SK-N-SH treated with all-trans-retinoic acid at 6 μM for 48 hours (cell line): ENCODE results near the gene RAB33B.
"Not testable (repeated sequence)": the region's sequence is repeated elsewhere in the genome, so short reads cannot be mapped to it uniquely, and the experiment has no call there.

Source experiments
- ATAC-seq: fragments of 200-7000 bp; cut with Tn5 transposase; 3 replicates; pipeline ENCODE4 v1.9.1; 2020; ENCODE audit warnings: mild to moderate bottlenecking, moderate library complexity
- ARNTL ChIP-seq: fragments of 450-650 bp; formaldehyde crosslinking; IDR thresholded peaks from 2 replicates; pipeline ENCODE4 v1.5.0; 2020; ENCODE audit warnings: low read depth, mild to moderate bottlenecking, moderate library complexity, borderline replicate concordance
- BACH2 ChIP-seq: fragments of 250-450 bp; sonication (Bioruptor Pico); IDR thresholded peaks from 2 replicates; pipeline ENCODE4 v1.9.0; 2021; ENCODE audit warnings: mild to moderate bottlenecking, borderline replicate concordance
- CSDC2 ChIP-seq: fragments of 250-450 bp; sonication (Bioruptor Pico); IDR thresholded peaks from 2 replicates; pipeline ENCODE4 v1.5.0; 2020; ENCODE audit warnings: mild to moderate bottlenecking, moderate library complexity
- GLIS3 ChIP-seq: fragments of 250-450 bp; sonication (Bioruptor Pico); IDR thresholded peaks from 2 replicates; pipeline ENCODE4 v1.5.0; 2020; ENCODE audit warnings: mild to moderate bottlenecking, moderate library complexity
- ISL1 ChIP-seq: fragments of 250-450 bp; sonication (Bioruptor Pico); IDR thresholded peaks from 2 replicates; pipeline ENCODE4 v2.1.2; 2022; ENCODE audit warnings: mild to moderate bottlenecking, moderate library complexity
- OSR1 ChIP-seq: fragments of 250-450 bp; sonication (Bioruptor Pico); IDR thresholded peaks from 2 replicates; pipeline ENCODE4 v1.8.0; 2022; ENCODE audit warnings: moderate library complexity, mild to moderate bottlenecking, inconsistent platforms
- PATZ1 ChIP-seq: fragments of 250-450 bp; sonication (Bioruptor Pico); IDR thresholded peaks from 2 replicates; pipeline ENCODE4 v1.8.0; 2020; ENCODE audit warnings: mild to moderate bottlenecking, moderate library complexity, borderline replicate concordance
- POU6F1 ChIP-seq: fragments of 250-450 bp; sonication (Bioruptor Pico); IDR thresholded peaks from 2 replicates; pipeline ENCODE4 v1.8.0; 2021; ENCODE audit warnings: low read depth, mild to moderate bottlenecking, moderate library complexity, borderline replicate concordance
- PPARA ChIP-seq: fragments of 250-450 bp; sonication (Bioruptor Pico); IDR thresholded peaks from 2 replicates; pipeline ENCODE4 v1.5.0; 2020; ENCODE audit warnings: mild to moderate bottlenecking, borderline replicate concordance
- RARB ChIP-seq: fragments of 250-450 bp; sonication (Bioruptor Pico); IDR thresholded peaks from 2 replicates; pipeline ENCODE4 v1.8.0; 2021; ENCODE audit warnings: mild to moderate bottlenecking, moderate library complexity
- SNAI2 ChIP-seq: fragments of 250-450 bp; sonication (Bioruptor Pico); IDR thresholded peaks from 2 replicates; pipeline ENCODE4 v1.5.0; 2020; ENCODE audit warnings: mild to moderate bottlenecking, moderate library complexity
- ZC3H10 ChIP-seq: fragments of 250-450 bp; sonication (Bioruptor Pico); IDR thresholded peaks from 2 replicates; pipeline ENCODE4 v1.5.1; 2021; ENCODE audit warnings: mild to moderate bottlenecking, moderate library complexity
- ZFP3 ChIP-seq: fragments of 250-450 bp; sonication (Bioruptor Pico); IDR thresholded peaks from 2 replicates; pipeline ENCODE4 v1.5.0; 2020; ENCODE audit warnings: mild to moderate bottlenecking, moderate library complexity
- ZFP30 ChIP-seq: fragments of 450-650 bp; formaldehyde crosslinking; IDR thresholded peaks from 2 replicates; pipeline ENCODE4 v1.5.0; 2022; ENCODE audit warnings: mild to moderate bottlenecking, moderate library complexity
- ZNF565 ChIP-seq: fragments of 450-650 bp; formaldehyde crosslinking; conservative IDR thresholded peaks from 2 replicates; pipeline ENCODE4 v1.5.0; 2020; ENCODE audit warnings: low read depth, mild to moderate bottlenecking, moderate library complexity
- ZNF70 ChIP-seq: fragments of 450-650 bp; formaldehyde crosslinking; IDR thresholded peaks from 2 replicates; pipeline ENCODE4 v1.5.0; 2020; ENCODE audit warnings: mild to moderate bottlenecking, moderate library complexity
- ZNF8 ChIP-seq: fragments of 450-650 bp; formaldehyde crosslinking; IDR thresholded peaks from 2 replicates; pipeline ENCODE4 v1.5.0; 2020; ENCODE audit warnings: mild to moderate bottlenecking, moderate library complexity
- TF ChIP-seq, protein P1 (sequence below): fragments of 250-450 bp; sonication (Bioruptor Pico); IDR thresholded peaks from 2 replicates; pipeline ENCODE4 v1.5.0; 2020; ENCODE audit warnings: mild to moderate bottlenecking, moderate library complexity

RAB33B gene

DNA sequence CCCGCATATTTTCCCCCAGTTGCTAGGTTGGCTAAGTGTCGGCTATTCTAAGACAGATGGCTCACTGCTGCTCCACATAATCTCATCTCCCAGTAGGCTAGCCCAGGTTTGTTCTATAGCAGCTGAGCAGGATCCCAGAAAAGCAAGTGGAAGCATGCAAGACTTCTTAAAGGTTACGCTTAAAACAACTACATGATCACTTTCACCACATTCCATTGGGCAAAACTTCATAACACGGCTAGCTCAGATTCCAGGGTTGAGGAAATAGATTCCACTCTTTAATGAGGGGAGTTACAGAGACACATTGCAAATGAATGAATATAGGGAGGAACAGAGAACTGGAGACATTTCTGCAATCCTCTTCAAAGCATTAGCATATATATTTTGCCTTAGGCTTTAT is 12.9 kb upstream of the RAB33B start:
- no peak for ATAC-seq
- TF ChIP-seq ZNF565 (CRISPR knock-in tag) = no peak
- TF ChIP-seq OSR1 (CRISPR knock-in tag) = no peak
- TF ChIP-seq CSDC2 (CRISPR knock-in tag) = no peak
- no peak for TF ChIP-seq GLIS3 (CRISPR knock-in tag)

DNA sequence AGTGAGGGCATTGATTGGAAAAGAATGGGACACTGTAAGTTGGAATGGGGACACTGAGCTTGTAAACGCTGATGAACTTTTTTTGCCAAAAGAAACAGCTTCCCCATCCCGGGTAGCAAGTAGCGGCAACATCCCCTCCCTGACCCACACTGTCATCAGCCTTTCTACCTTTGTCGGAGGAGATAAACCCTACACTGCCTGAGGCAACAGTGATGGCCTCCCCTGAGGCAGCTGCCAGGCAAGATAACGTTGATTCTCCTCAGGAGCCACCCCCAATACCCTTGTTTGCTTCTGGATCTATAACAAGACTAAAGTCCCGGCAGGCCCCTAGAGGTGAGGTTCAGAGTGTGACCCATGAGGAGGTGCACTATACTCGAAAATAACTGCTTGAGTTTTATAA is 10.3 kb upstream of the RAB33B start:
- ATAC-seq = no peak
- TF ChIP-seq ZC3H10 (CRISPR knock-in tag) (no peak), ZNF8 (CRISPR knock-in tag) (no peak), ZNF70 (CRISPR knock-in tag) (no peak), ZFP3 (CRISPR knock-in tag) (no peak), ARNTL (CRISPR knock-in tag) (no peak), GLIS3 (CRISPR knock-in tag) (no peak), RARB (CRISPR knock-in tag) (no peak), ZNF565 (CRISPR knock-in tag) (no peak), CSDC2 (CRISPR knock-in tag) (no peak), POU6F1 (no peak), ISL1 (CRISPR knock-in tag) (no peak), SNAI2 (CRISPR knock-in tag) (no peak), ZFP30 (CRISPR knock-in tag) (no peak)
- TF ChIP-seq, protein P1, sequence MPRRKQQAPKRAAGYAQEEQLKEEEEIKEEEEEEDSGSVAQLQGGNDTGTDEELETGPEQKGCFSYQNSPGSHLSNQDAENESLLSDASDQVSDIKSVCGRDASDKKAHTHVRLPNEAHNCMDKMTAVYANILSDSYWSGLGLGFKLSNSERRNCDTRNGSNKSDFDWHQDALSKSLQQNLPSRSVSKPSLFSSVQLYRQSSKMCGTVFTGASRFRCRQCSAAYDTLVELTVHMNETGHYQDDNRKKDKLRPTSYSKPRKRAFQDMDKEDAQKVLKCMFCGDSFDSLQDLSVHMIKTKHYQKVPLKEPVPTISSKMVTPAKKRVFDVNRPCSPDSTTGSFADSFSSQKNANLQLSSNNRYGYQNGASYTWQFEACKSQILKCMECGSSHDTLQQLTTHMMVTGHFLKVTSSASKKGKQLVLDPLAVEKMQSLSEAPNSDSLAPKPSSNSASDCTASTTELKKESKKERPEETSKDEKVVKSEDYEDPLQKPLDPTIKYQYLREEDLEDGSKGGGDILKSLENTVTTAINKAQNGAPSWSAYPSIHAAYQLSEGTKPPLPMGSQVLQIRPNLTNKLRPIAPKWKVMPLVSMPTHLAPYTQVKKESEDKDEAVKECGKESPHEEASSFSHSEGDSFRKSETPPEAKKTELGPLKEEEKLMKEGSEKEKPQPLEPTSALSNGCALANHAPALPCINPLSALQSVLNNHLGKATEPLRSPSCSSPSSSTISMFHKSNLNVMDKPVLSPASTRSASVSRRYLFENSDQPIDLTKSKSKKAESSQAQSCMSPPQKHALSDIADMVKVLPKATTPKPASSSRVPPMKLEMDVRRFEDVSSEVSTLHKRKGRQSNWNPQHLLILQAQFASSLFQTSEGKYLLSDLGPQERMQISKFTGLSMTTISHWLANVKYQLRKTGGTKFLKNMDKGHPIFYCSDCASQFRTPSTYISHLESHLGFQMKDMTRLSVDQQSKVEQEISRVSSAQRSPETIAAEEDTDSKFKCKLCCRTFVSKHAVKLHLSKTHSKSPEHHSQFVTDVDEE (CRISPR knock-in tag) = no peak

- not testable (repeated sequence) for ATAC-seq
Measured at GRCh38 chr4:139444881-139445280, 9.0 kb upstream of the RAB33B start.

- ATAC-seq = not testable (repeated sequence)
Measured at GRCh38 chr4:139447078-139447477, 6.8 kb upstream of the RAB33B start.

DNA sequence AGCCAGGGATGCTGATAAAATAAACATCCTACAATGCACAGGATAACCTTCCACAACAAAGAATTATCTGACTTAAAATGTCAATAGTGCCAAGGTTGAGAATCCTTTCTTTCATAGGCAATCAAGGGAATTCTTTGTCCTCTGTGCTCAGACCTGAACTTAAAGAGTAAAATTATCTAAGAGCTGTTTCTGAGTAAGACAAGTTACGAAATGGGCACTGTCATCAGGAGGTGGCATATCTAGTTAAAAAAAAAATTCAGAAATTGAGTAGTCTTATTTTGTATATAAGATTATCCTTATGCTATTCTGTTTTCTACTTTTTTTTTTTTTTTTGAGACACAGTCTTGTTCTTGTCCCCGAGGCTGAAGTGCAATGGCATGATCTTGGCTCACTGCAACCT is 3.3 kb upstream of the RAB33B start:
- TF ChIP-seq ZFP30 (CRISPR knock-in tag) (no peak), BACH2 (no peak), PATZ1 (CRISPR knock-in tag) (no peak), PPARA (CRISPR knock-in tag) (no peak), ZNF8 (CRISPR knock-in tag) (no peak)
- TF ChIP-seq, protein P1 (CRISPR knock-in tag) = no peak
- ATAC-seq = no peak
